HCT116 (cell line): ENCODE results near the gene MRPS21. TPM values are rescaled to one million over a fixed set of nuclear protein-coding genes. Genes with fewer than 3 reads are reported as not detected.
A peak's percentile ranks its signal among the peaks of the same experiment; 100 is the strongest.

Source experiments
- ATAC-seq: fragments of 200-7000 bp; cut with Tn5 transposase; 2 replicates; pipeline ENCODE4 v1.9.1; 2020; ENCODE audit warnings: mild to moderate bottlenecking, moderate library complexity
- Bru-seq: library from RNA; stranded (reverse); fragments of 400-500 nt; gene quantifications from one replicate; lab custom pipeline; 2021; lab: Mats Ljungman, UMichigan
- BruChase-seq, 2 experiments: library from RNA; stranded (reverse); fragments of 400-500 nt; gene quantifications; one replicate each; lab custom pipeline; 2021; lab: Mats Ljungman, UMichigan
- BruUV-seq: library from RNA; stranded (reverse); fragments of 400-500 nt; replicated peaks from 2 replicates; lab custom pipeline; 2021; lab: Mats Ljungman, UMichigan
- CTCF ChIA-PET: fragments of 300-600 bp; sonication (Branson Sonifier 250); formaldehyde crosslinking; loops from one replicate; lab custom pipeline; 2021; ENCODE audit warnings: antibody characterized with exemption; lab: Charles Lee
- POLR2A ChIA-PET: fragments of 300-600, 350-600 bp; sonication (Branson Sonifier 250); formaldehyde crosslinking; loops from one replicate; lab custom pipeline; 2021; ENCODE audit warnings: antibody characterized with exemption; lab: Charles Lee
- RAD21 ChIA-PET, 2 experiments: fragments of 300-600 bp; sonication (Branson Sonifier 250); formaldehyde crosslinking; loops; one replicate each; lab custom pipeline; 2023; ENCODE audit warnings: low total read pairs in 2 of 2; ENCODE audit not compliant: uncharacterized antibody in 2 of 2, unreplicated experiment in 2 of 2, low non-redundant PET in 1 of 2; lab: Charles Lee
- DNase-seq: peaks from one replicate; pipeline ENCODE4 v3.0.0-alpha.2; 2010; ENCODE audit warnings: low read depth, low spot score
- H2AFZ ChIP-seq: fragments of 200-600 bp; shearing (Covaris generic), sonication (generic); 2 replicates; pipeline ENCODE4 v1.6.1; 2017; ENCODE audit warnings: low read depth, mixed run types, mixed read lengths, antibody characterized with exemption, low read length; ENCODE audit not compliant: poor library complexity, severe bottlenecking
- H3K27ac ChIP-seq: 2 replicates; pipeline ENCODE4 v1.5.1; 2012; ENCODE audit warnings: low read depth, low read length
- H3K27me3 ChIP-seq: fragments of 200-600 bp; sonication (generic); 2 replicates; pipeline ENCODE4 v1.6.1; 2016; ENCODE audit warnings: mixed run types, low read length, mixed read lengths; ENCODE audit not compliant: insufficient read depth
- H3K36me3 ChIP-seq, 2 experiments: fragments of 200-500 bp in 1 of 2; fragments of 200-600 bp in 1 of 2; sonication (Bioruptor generic) in 1 of 2; sonication (generic) in 1 of 2; 2 replicates each; pipeline versions ENCODE4 v1.5.1 to v1.6.1; 2014 to 2016; ENCODE audit warnings: low read length in 2 of 2, inconsistent platforms in 1 of 2, mixed read lengths in 1 of 2, mixed run types in 1 of 2; ENCODE audit not compliant: insufficient read depth in 2 of 2, control insufficient read depth in 1 of 2
- H3K4me1 ChIP-seq, 2 experiments: fragments of 200-600 bp in 1 of 2; sonication (generic) in 1 of 2; 2 replicates each; pipeline versions ENCODE4 v1.5.1 to v1.6.1; 2012 to 2017; ENCODE audit warnings: low read length in 2 of 2, inconsistent platforms in 1 of 2, mild to moderate bottlenecking in 1 of 2, mixed read lengths in 1 of 2, mixed run types in 1 of 2, moderate library complexity in 1 of 2; ENCODE audit not compliant: insufficient read depth in 2 of 2, control insufficient read depth in 1 of 2
- H3K4me2 ChIP-seq: fragments of 200-600 bp; sonication (generic); 2 replicates; pipeline ENCODE4 v1.6.1; 2017; ENCODE audit warnings: mixed run types, low read length, mixed read lengths
- H3K4me3 ChIP-seq, 2 experiments: fragments of 200-600 bp in 1 of 2; sonication (generic) in 1 of 2; replicated peaks in 1 of 2; 2 replicates each; pipeline ENCODE4 v1.5.1; 2011 to 2016; ENCODE audit warnings: low read length in 2 of 2, control low read depth in 1 of 2, low read depth in 1 of 2, mild to moderate bottlenecking in 1 of 2, mixed read lengths in 1 of 2, mixed run types in 1 of 2
- H3K79me2 ChIP-seq: fragments of 200-600 bp; sonication (generic); 2 replicates; pipeline ENCODE4 v1.6.1; 2017; ENCODE audit warnings: mild to moderate bottlenecking, mixed run types, low read length, moderate library complexity, mixed read lengths; ENCODE audit not compliant: insufficient read depth
- H3K9ac ChIP-seq: fragments of 200-600 bp; sonication (generic); 2 replicates; pipeline ENCODE4 v1.6.1; 2016; ENCODE audit warnings: low read length, mixed read lengths
- H3K9me2 ChIP-seq: fragments of 200-600 bp; sonication (generic), shearing (Covaris generic); 2 replicates; pipeline ENCODE4 v1.6.1; 2017; ENCODE audit warnings: mixed run types, mild to moderate bottlenecking, moderate library complexity; ENCODE audit not compliant: insufficient read depth
- H3K9me3 ChIP-seq, 2 experiments: fragments of 200-500 bp in 1 of 2; fragments of 200-600 bp in 1 of 2; sonication (Bioruptor generic) in 1 of 2; sonication (generic) in 1 of 2; 2 replicates each; pipeline ENCODE4 v1.6.1; 2014 to 2017; ENCODE audit warnings: low read length in 2 of 2, mixed read lengths in 2 of 2, inconsistent platforms in 1 of 2, low read depth in 1 of 2, mild to moderate bottlenecking in 1 of 2, mixed run types in 1 of 2, moderate library complexity in 1 of 2; ENCODE audit not compliant: control insufficient read depth in 1 of 2, insufficient read depth in 1 of 2
- H4K20me1 ChIP-seq: fragments of 200-600 bp; sonication (generic), shearing (Covaris generic); 2 replicates; pipeline ENCODE4 v1.6.1; 2017; ENCODE audit warnings: mixed run types, mild to moderate bottlenecking, moderate library complexity; ENCODE audit not compliant: insufficient read depth
- CBX3 ChIP-seq: IDR thresholded peaks from 2 replicates; pipeline ENCODE4 v1.6.1; 2012; ENCODE audit warnings: low read depth
- CEBPB ChIP-seq: IDR thresholded peaks from 2 replicates; pipeline ENCODE4 v1.6.1; 2012; ENCODE audit warnings: low read depth
- CTCF ChIP-seq, 3 experiments: fragments of 200-600 bp in 1 of 3; sonication (generic) in 1 of 3; IDR thresholded peaks in 2 of 3; conservative IDR thresholded peaks in 1 of 3; 2 replicates each; pipeline ENCODE4 v1.5.1; 2012 to 2017; ENCODE audit warnings: low read depth in 2 of 3, low read length in 2 of 3, antibody characterized with exemption in 1 of 3, borderline replicate concordance in 1 of 3, control low read depth in 1 of 3, mild to moderate bottlenecking in 1 of 3, mixed read lengths in 1 of 3, mixed run types in 1 of 3, moderate library complexity in 1 of 3; ENCODE audit not compliant: insufficient read depth in 1 of 3
- JUND ChIP-seq: IDR thresholded peaks from 2 replicates; pipeline ENCODE4 v1.6.1; 2012
- MAX ChIP-seq: IDR thresholded peaks from 2 replicates; pipeline ENCODE4 v1.6.1; 2012
- POLR2A ChIP-seq: IDR thresholded peaks from 2 replicates; pipeline ENCODE4 v1.7.0; 2011; ENCODE audit warnings: borderline replicate concordance; ENCODE audit not compliant: insufficient read depth, insufficient read length; ENCODE audit errors: extremely low read depth
- POLR2AphosphoS5 ChIP-seq: IDR thresholded peaks from 2 replicates; pipeline ENCODE4 v1.6.1; 2011; ENCODE audit warnings: mild to moderate bottlenecking, low read depth, low read length, moderate library complexity
- SIN3A ChIP-seq: IDR thresholded peaks from 2 replicates; pipeline ENCODE4 v1.6.1; 2012; ENCODE audit warnings: low read depth
- SRF ChIP-seq: IDR thresholded peaks from 2 replicates; pipeline ENCODE4 v1.6.1; 2012; ENCODE audit warnings: low read depth
- TCF7L2 ChIP-seq: IDR thresholded peaks from 2 replicates; pipeline ENCODE4 v1.7.0; 2011; ENCODE audit warnings: borderline replicate concordance, inconsistent platforms; ENCODE audit not compliant: insufficient read depth, insufficient read length; ENCODE audit errors: extremely low read depth
- YY1 ChIP-seq: IDR thresholded peaks from 2 replicates; pipeline ENCODE4 v1.6.1; 2011; ENCODE audit warnings: low read length, low read depth, moderate library complexity, mild to moderate bottlenecking; ENCODE audit not compliant: insufficient replicate concordance; ENCODE audit errors: extremely low read depth
- ZBTB33 ChIP-seq: IDR thresholded peaks from 2 replicates; pipeline ENCODE4 v1.6.1; 2011; ENCODE audit warnings: mild to moderate bottlenecking, low read length, moderate library complexity; ENCODE audit not compliant: insufficient replicate concordance; ENCODE audit errors: extremely low read depth
- ZFX ChIP-seq: fragments of 450-650 bp; IDR thresholded peaks from 2 replicates; pipeline ENCODE4 v1.6.1; 2017
- ZNF274 ChIP-seq: fragments of 200-500 bp; sonication (Bioruptor generic); IDR thresholded peaks from 2 replicates; pipeline ENCODE4 v1.6.1; 2014; ENCODE audit warnings: mild to moderate bottlenecking, low read depth, low read length, inconsistent platforms
- intact Hi-C: fragments of 100-400 bp; cut with micrococcal nuclease; formaldehyde crosslinking; loops from 2 replicates; pipeline ENCODE4 v1.10.0; 2022
- long read RNA-seq: library from polyadenylated mRNA; unstranded; transcript quantifications from one replicate; pipeline ENCODE4 v2.0.0, GENCODE V29; 2021; ENCODE audit not compliant: unreplicated experiment
- polyA plus RNA-seq: library from polyadenylated mRNA; unstranded; fragments of >200 nt; gene quantifications from 2 replicates; pipeline ENCODE4 v1.2.1, GENCODE V29; 2012; ENCODE audit warnings: missing spikeins
- total RNA-seq: library from RNA; stranded (reverse); gene quantifications from one replicate; pipeline ENCODE4 v1.2.1, GENCODE V29; 2021; ENCODE audit not compliant: unreplicated experiment

The MRPS21 gene
- total RNA-seq (96.9 TPM), Bru-seq, nascent RNA (percentile 92 among the genes with signal in this experiment), BruChase-seq, experiment 1, labeled RNA remaining after a 6-hour chase (percentile 88 among the genes with signal in this experiment), BruChase-seq, experiment 2, labeled RNA remaining after a 2-hour chase (percentile 84 among the genes with signal in this experiment)
- 84.8 and 106 TPM in 2 replicates for polyA plus RNA-seq
- long read RNA-seq, transcript MRPS21-201 (2 exons, 1,462 nt) = minor isoform, 59 of 221 reads
- long read RNA-seq, transcript MRPS21-202 (3 exons, 1,226 nt) = major isoform, 66 of 221 reads
- long read RNA-seq, partial matches to known transcripts = 82 of 221 reads
- long read RNA-seq, other reads (novel, unspliced or antisense) = 14 of 221 reads

GRCh38 chr1:150293433-150294253, at the start of gene MRPS21:
Gene MRPS21, plus strand, starts transcription at chr1:150293861. Its CDS starts 506 bp downstream, at chr1:150294367.
- Histone ChIP-seq H3K9ac (peak within 1 kb of the TSS; percentile 96), H3K79me2 (peaks cover 48% of the 10 kb centered on the region), H3K9me2 (no peaks in the 10 kb centered on the region), H3K4me1 (peaks cover 8 to 16% of the 10 kb centered on the region in 2 experiments; a peak in 3 of 4 replicates), H3K27me3 (0 out of 2 replicates have a peak, but pooled peaks cover 4% of the 10 kb centered on the region), H3K9me3 (no peaks in the 10 kb centered on the region), H3K4me3 (peak within 1 kb of the TSS; percentile 96 to 97), H3K36me3 (peaks cover 7 to 12% of the 10 kb centered on the region in 2 experiments; a peak in 3 of 4 replicates), H4K20me1 (no peaks in the 10 kb centered on the region), H3K27ac (peak within 1 kb of the TSS; percentile 62), H3K4me2 (peak within 1 kb of the TSS; percentile 74), H2AFZ (peak within 1 kb of the TSS; percentile 18)
- ATAC-seq (peak; percentile 99), DNase-seq (peak; percentile 88)
- TSS peak; percentile 93 for BruUV-seq
- ChIA-PET RAD21 (no interaction called here), POLR2A (no interaction called here), CTCF (no interaction called here)
- intact Hi-C loops = no loop called here
- TF ChIP-seq CBX3 = 0 out of 2 replicates have a peak, but pooled peaks have one; percentile 54
- TF ChIP-seq ZNF274 = no peak
- TF ChIP-seq ZBTB33 = no peak
- TF ChIP-seq CTCF (IDR thresholded peaks at IDR 0.05 in 2 of 3, conservative IDR thresholded peaks at IDR 0.05 in 1 of 3; ENCODE audit: borderline replicate concordance in 1 of 3, insufficient read depth in 1 of 3, low read depth in 2 of 3, low read length in 2 of 3) = no peak
- TF ChIP-seq SRF = peak; percentile 86
- peak; percentile 91 for TF ChIP-seq SIN3A
- TF ChIP-seq MAX = peak; percentile 93
- TF ChIP-seq ZFX = peak; percentile 34; the same call in 1 of the 2 replicates
- peak; percentile 98 for TF ChIP-seq POLR2AphosphoS5
- TF ChIP-seq POLR2A = peak; percentile 88
- TF ChIP-seq YY1 = peak; percentile 11
- TF ChIP-seq TCF7L2 = no peak
- no peak for TF ChIP-seq CEBPB
- no peak for TF ChIP-seq JUND
